HepG2 (cell line): ENCODE results near the gene CBX5. TPM values are rescaled to one million over a fixed set of nuclear protein-coding genes. Genes with fewer than 3 reads are reported as not detected.

Experiments
- CEBPG ChIP-seq: IDR thresholded peaks from 2 replicates; pipeline ENCODE4 v1.6.1; 2016
- DZIP1 ChIP-seq: sonication (generic); formaldehyde crosslinking; IDR thresholded peaks from 2 replicates; pipeline ENCODE4 v1.5.0; 2020; ENCODE audit warnings: mild to moderate bottlenecking, missing genetic modification reagents
- ELF3 ChIP-seq: IDR thresholded peaks from 2 replicates; pipeline ENCODE4 v1.6.1; 2016; ENCODE audit warnings: missing genetic modification reagents, missing compliant biosample characterization
- ETV6 ChIP-seq: sonication (generic); formaldehyde crosslinking; conservative IDR thresholded peaks from 2 replicates; pipeline ENCODE4 v1.4.0; 2020; ENCODE audit warnings: missing genetic modification reagents
- FOXA3 ChIP-seq: IDR thresholded peaks from 2 replicates; pipeline ENCODE4 v1.6.1; 2016; ENCODE audit warnings: missing genetic modification reagents, missing compliant biosample characterization
- GTF2F1 ChIP-seq: fragments of 150-350 bp; IDR thresholded peaks from 2 replicates; pipeline ENCODE4 v1.6.1; 2014; ENCODE audit warnings: low read length
- IRF2 ChIP-seq: IDR thresholded peaks from 2 replicates; pipeline ENCODE4 v1.6.1; 2018; ENCODE audit warnings: missing genetic modification reagents, missing compliant biosample characterization
- ISX ChIP-seq: sonication (generic); formaldehyde crosslinking; conservative IDR thresholded peaks from 2 replicates; pipeline ENCODE4 v1.5.0; 2020; ENCODE audit warnings: missing genetic modification reagents
- JUND ChIP-seq: sonication (generic); formaldehyde crosslinking; IDR thresholded peaks from 2 replicates; pipeline ENCODE4 v1.8.0; 2022; ENCODE audit warnings: mild to moderate bottlenecking, missing genetic modification reagents
- KLF6 ChIP-seq: IDR thresholded peaks from 2 replicates; pipeline ENCODE4 v1.8.0; 2016; ENCODE audit warnings: missing biosample characterization, missing genetic modification reagents
- MAX ChIP-seq: IDR thresholded peaks from 2 replicates; pipeline ENCODE4 v1.6.1; 2012; ENCODE audit warnings: inconsistent platforms
- NRL ChIP-seq: sonication (generic); formaldehyde crosslinking; IDR thresholded peaks from 2 replicates; pipeline ENCODE4 v1.5.0; 2020; ENCODE audit warnings: missing genetic modification reagents, mild to moderate bottlenecking, moderate library complexity, borderline replicate concordance
- PCBP1 ChIP-seq: fragments of 200-400 bp; formaldehyde crosslinking; IDR thresholded peaks from 2 replicates; pipeline ENCODE4 v1.6.1; 2017; ENCODE audit warnings: mild to moderate bottlenecking, low read depth, low read length, borderline replicate concordance
- REPIN1 ChIP-seq: sonication (generic); formaldehyde crosslinking; IDR thresholded peaks from 2 replicates; pipeline ENCODE4 v1.8.0; 2022; ENCODE audit warnings: missing genetic modification reagents, low read depth, mild to moderate bottlenecking, borderline replicate concordance
- SMAD3 ChIP-seq: sonication (generic); formaldehyde crosslinking; IDR thresholded peaks from 2 replicates; pipeline ENCODE4 v1.4.0; 2020; ENCODE audit warnings: missing genetic modification reagents
- ZBTB3 ChIP-seq: sonication (generic); formaldehyde crosslinking; IDR thresholded peaks from 2 replicates; pipeline ENCODE4 v1.4.0; 2020; ENCODE audit warnings: low read depth, mild to moderate bottlenecking, moderate library complexity, missing genetic modification reagents, borderline replicate concordance
- ZNF12 ChIP-seq: sonication (generic); formaldehyde crosslinking; IDR thresholded peaks from 2 replicates; pipeline ENCODE4 v1.5.0; 2020; ENCODE audit warnings: missing genetic modification reagents
- ZNF142 ChIP-seq: sonication (generic); formaldehyde crosslinking; IDR thresholded peaks from 2 replicates; pipeline ENCODE4 v1.4.0; 2020; ENCODE audit warnings: missing genetic modification reagents
- ZNF337 ChIP-seq: sonication (generic); formaldehyde crosslinking; IDR thresholded peaks from 2 replicates; pipeline ENCODE4 v1.5.1; 2020; ENCODE audit warnings: missing genetic modification reagents, low read depth, mild to moderate bottlenecking, borderline replicate concordance
- ZNF563 ChIP-seq: sonication (generic); formaldehyde crosslinking; IDR thresholded peaks from 2 replicates; pipeline ENCODE4 v1.8.0; 2022; ENCODE audit warnings: mild to moderate bottlenecking, moderate library complexity, missing genetic modification reagents
- ZNF572 ChIP-seq: sonication (generic); formaldehyde crosslinking; IDR thresholded peaks from 2 replicates; pipeline ENCODE4 v1.5.1; 2020; ENCODE audit warnings: mild to moderate bottlenecking, missing genetic modification reagents
- ZNF747 ChIP-seq: sonication (generic); formaldehyde crosslinking; IDR thresholded peaks from 2 replicates; pipeline ENCODE4 v1.8.1; 2023; ENCODE audit warnings: missing genetic modification reagents, mild to moderate bottlenecking, borderline replicate concordance
- ZNF879 ChIP-seq: sonication (generic); formaldehyde crosslinking; IDR thresholded peaks from 2 replicates; pipeline ENCODE4 v1.8.1; 2023; ENCODE audit warnings: missing genetic modification reagents
- polyA plus RNA-seq, 8 experiments: library from polyadenylated mRNA; depleted of rRNA in 3 of 8; stranded (reverse) in 7 of 8; unstranded in 1 of 8; fragments of >200 nt; fragmentation: Illumina TruSeq in 4 of 8; extraction: Trizol in 4 of 8; gene quantifications; 2 replicates each; pipeline versions ENCODE4 v1.2.1 to v1.2.3, GENCODE V29; 2011 to 2016; ENCODE audit warnings: low read depth in 4 of 8, missing spikeins in 1 of 8, mixed read lengths in 1 of 8; ENCODE audit not compliant: insufficient read depth in 1 of 8
- total RNA-seq, 5 experiments: library from RNA; depleted of rRNA; stranded (reverse); fragments of >200 nt; fragmentation: Illumina TruSeq; extraction: Trizol; gene quantifications; 2 replicates each; pipeline ENCODE4 v1.2.3, GENCODE V29; 2016; ENCODE audit warnings: low read depth in 1 of 5

Gene CBX5
- total and polyA plus RNA-seq, 2 of the 13 experiments (the other 11 are each of a cell fraction or from before 2014, with no cell fraction given), result 16.0 to 22.2 TPM

- TF ChIP-seq ZNF142 (no peak), ZNF337 (CRISPR knock-in tag) (no peak), ZNF747 (CRISPR knock-in tag) (no peak), JUND (CRISPR knock-in tag) (peak; percentile 65), IRF2 (peak; percentile 53; the same call in 1 of the 2 replicates), DZIP1 (CRISPR knock-in tag) (no peak), ZNF572 (0 out of 2 replicates have a peak, but pooled peaks have one; percentile 49), FOXA3 (peak; percentile 79), KLF6 (CRISPR knock-in tag) (0 out of 2 replicates have a peak, but pooled peaks have one; percentile 44), ZNF12 (CRISPR knock-in tag) (peak; percentile 83), ISX (CRISPR knock-in tag) (no peak), ELF3 (CRISPR knock-in tag) (peak; percentile 56; the same call in 1 of the 2 replicates), SMAD3 (CRISPR knock-in tag) (peak; percentile 72; the same call in 1 of the 2 replicates), GTF2F1 (no peak), NRL (CRISPR knock-in tag) (peak; percentile 53; the same call in 1 of the 2 replicates), ETV6 (0 out of 2 replicates have a peak, but pooled peaks have one; percentile 30), ZNF879 (CRISPR knock-in tag) (no peak), REPIN1 (0 out of 2 replicates have a peak, but pooled peaks have one; percentile 29), ZBTB3 (CRISPR knock-in tag) (no peak), PCBP1 (0 out of 2 replicates have a peak, but pooled peaks have one; percentile 72), MAX (peak; percentile 50; the same call in 1 of the 2 replicates), ZNF563 (peak; percentile 39; the same call in 1 of the 2 replicates), CEBPG (peak; percentile 99)
These were observed 24.4 kb upstream of the CBX5 start (continued) for GRCh38 chr12:54304187-54304810.
